Glutamatergic neuron (in vitro differentiated cells): Measurements from ENCODE around the gene MRC1. TPM values are rescaled to one million over a fixed set of nuclear protein-coding genes. Genes with fewer than 3 reads are reported as not detected.

Source experiments
- DNase-seq: peaks from one replicate; pipeline ENCODE4 v3.0.0; 2022
- H3K27ac Mint-ChIP-seq: one replicate; pipeline ENCODE4 v1.8.0; 2020; ENCODE audit warnings: mild to moderate bottlenecking, mixed read lengths, inconsistent platforms; ENCODE audit not compliant: unreplicated experiment
- H3K27me3 Mint-ChIP-seq: one replicate; pipeline ENCODE4 v1.8.0; 2020; ENCODE audit warnings: mild to moderate bottlenecking, moderate library complexity, mixed read lengths, inconsistent platforms; ENCODE audit not compliant: unreplicated experiment
- H3K36me3 Mint-ChIP-seq: one replicate; pipeline ENCODE4 v1.8.0; 2020; ENCODE audit warnings: mild to moderate bottlenecking, mixed read lengths, inconsistent platforms; ENCODE audit not compliant: unreplicated experiment
- H3K4me1 Mint-ChIP-seq: one replicate; pipeline ENCODE4 v1.8.0; 2020; ENCODE audit warnings: mild to moderate bottlenecking, low read depth, mixed read lengths, inconsistent platforms; ENCODE audit not compliant: unreplicated experiment
- H3K4me3 Mint-ChIP-seq: one replicate; pipeline ENCODE4 v1.8.0; 2020; ENCODE audit warnings: mild to moderate bottlenecking, mixed read lengths, inconsistent platforms; ENCODE audit not compliant: unreplicated experiment
- H3K9me3 Mint-ChIP-seq: one replicate; pipeline ENCODE4 v1.8.0; 2020; ENCODE audit warnings: mild to moderate bottlenecking, moderate library complexity, mixed read lengths, inconsistent platforms; ENCODE audit not compliant: unreplicated experiment
- total RNA-seq: library from RNA; stranded (reverse); fragmentation: NEBNext Ultra II Directional; extraction: Animal tissue kit (Norgen Biotek cat#: 25700); gene quantifications from one replicate; pipeline ENCODE4 v1.2.1, GENCODE V29; 2021; ENCODE audit not compliant: unreplicated experiment
- TF ChIP-seq, protein P1 (sequence below): fragments of 200-600 bp; sonication (generic); IDR thresholded peaks from one replicate; pipeline ENCODE4 v1.5.0; 2021; ENCODE audit not compliant: partially characterized antibody, unreplicated experiment

Gene MRC1
- total RNA-seq, 1 donor from 2014 or later: 7.9 TPM

DNA sequence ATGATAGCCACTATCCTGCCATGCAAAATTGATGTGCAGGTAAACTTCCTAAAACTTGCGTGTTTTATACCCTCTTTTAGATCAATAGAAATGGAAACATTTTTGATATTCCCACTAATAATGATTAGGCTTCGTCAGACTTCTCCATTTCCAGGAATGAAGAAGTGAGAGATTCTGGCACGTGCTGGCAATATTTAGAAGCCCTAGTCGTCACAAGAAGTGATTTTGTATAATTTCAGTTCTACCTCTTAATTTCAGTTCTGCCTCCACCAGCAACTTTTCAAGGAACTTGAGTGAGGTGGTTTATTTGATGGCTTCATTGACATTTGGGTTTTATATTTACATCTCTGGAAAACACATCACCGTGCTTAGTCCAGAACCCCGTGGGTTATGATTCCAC, 61.9 kb downstream of the MRC1 start:
- Mint-ChIP-seq H3K27ac (no peak overlapping the region), H3K4me1 (no peaks in the 10 kb centered on the region), H3K9me3 (no peaks in the 10 kb centered on the region), H3K36me3 (no peaks in the 10 kb centered on the region), H3K4me3 (no peak overlapping the region), H3K27me3 (no peaks in the 10 kb centered on the region)
- TF ChIP-seq, protein P1, sequence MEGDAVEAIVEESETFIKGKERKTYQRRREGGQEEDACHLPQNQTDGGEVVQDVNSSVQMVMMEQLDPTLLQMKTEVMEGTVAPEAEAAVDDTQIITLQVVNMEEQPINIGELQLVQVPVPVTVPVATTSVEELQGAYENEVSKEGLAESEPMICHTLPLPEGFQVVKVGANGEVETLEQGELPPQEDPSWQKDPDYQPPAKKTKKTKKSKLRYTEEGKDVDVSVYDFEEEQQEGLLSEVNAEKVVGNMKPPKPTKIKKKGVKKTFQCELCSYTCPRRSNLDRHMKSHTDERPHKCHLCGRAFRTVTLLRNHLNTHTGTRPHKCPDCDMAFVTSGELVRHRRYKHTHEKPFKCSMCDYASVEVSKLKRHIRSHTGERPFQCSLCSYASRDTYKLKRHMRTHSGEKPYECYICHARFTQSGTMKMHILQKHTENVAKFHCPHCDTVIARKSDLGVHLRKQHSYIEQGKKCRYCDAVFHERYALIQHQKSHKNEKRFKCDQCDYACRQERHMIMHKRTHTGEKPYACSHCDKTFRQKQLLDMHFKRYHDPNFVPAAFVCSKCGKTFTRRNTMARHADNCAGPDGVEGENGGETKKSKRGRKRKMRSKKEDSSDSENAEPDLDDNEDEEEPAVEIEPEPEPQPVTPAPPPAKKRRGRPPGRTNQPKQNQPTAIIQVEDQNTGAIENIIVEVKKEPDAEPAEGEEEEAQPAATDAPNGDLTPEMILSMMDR: no peak
- no peak for DNase-seq

DNA sequence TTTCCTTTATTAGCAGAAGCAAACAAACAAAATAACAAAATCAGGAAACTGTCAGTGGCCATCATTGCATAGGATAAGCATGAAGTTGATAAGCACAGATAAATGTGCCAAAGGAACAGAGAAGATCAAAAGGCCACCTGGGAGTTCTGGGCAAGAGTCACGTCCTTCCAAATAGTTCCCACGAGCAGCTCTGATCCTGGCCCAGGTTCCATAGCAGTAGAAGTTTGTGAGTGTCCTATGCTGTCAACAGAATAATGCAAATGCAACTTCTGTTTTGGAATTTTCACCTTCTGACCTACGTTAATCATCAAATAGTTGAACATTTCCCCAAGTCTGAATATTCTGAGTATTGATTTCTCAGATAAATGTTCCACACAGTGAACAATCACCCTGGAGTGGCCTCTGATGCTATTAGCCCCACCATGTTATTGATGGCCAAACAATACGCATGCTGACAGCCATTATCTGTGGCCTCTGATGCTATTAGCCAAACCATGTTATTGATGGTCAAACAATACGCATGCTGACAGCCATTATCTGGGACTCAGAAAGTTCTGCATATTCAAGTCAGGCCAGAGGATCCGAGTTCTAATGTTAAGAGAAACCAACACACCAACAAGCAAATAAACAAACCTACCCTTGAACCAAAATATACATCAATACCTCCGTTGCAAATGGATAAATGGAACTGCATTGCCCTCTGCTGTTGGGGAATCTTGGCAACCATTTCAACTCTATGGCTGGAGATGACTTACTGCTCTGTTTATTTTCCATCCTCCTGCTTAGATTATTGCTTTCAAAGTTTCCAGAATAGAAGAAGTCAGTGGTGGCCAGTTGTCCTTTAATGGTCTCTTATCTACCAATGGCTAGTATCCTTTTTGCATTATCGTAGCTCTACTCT, 63.3 kb downstream of the MRC1 start:
- TF ChIP-seq, protein P1: no peak
- no peak for DNase-seq
- no peak overlapping the region for H3K27ac Mint-ChIP-seq
- no peak overlapping the region for H3K4me3 Mint-ChIP-seq
- H3K27me3 Mint-ChIP-seq: no peaks in the 10 kb centered on the region
- no peaks in the 10 kb centered on the region for H3K36me3 Mint-ChIP-seq
- no peaks in the 10 kb centered on the region for H3K9me3 Mint-ChIP-seq
- no peaks in the 10 kb centered on the region for H3K4me1 Mint-ChIP-seq

- TF ChIP-seq, protein P1: no peak
- Mint-ChIP-seq H3K4me3 (no peak overlapping the region), H3K27ac (no peak overlapping the region), H3K4me1 (no peaks in the 10 kb centered on the region), H3K36me3 (no peaks in the 10 kb centered on the region), H3K27me3 (no peaks in the 10 kb centered on the region), H3K9me3 (no peaks in the 10 kb centered on the region)
- DNase-seq: no peak
These were observed 64.8 kb downstream of the MRC1 start for GRCh38 chr10:17873946-17874345.

DNA sequence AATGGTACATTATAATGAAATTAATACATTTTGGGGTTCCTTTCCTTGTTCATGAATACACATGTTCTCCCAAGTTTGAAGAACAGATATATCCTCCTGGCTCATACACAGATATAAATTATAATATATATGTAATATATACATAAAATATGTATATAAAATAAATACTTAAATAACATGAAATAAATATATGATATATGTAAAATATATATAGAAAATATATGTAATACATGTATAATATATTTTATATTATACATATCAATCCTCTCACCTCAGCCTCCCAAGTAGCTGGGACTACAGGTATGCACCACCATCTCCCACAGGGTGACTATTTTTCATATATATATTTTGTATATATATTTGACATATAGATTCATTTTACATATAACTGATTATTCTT, 68.0 kb downstream of the MRC1 start:
- H3K4me3 Mint-ChIP-seq: no peak overlapping the region
- no peak overlapping the region for H3K27ac Mint-ChIP-seq
- TF ChIP-seq, protein P1: no peak
- H3K4me1 Mint-ChIP-seq: no peaks in the 10 kb centered on the region
- H3K36me3 Mint-ChIP-seq: no peaks in the 10 kb centered on the region
- H3K27me3 Mint-ChIP-seq: no peaks in the 10 kb centered on the region
- no peak for DNase-seq
- H3K9me3 Mint-ChIP-seq: no peaks in the 10 kb centered on the region

GRCh38 chr10:17878896-17879295, 69.7 kb downstream of the MRC1 start:
- no peaks in the 10 kb centered on the region for H3K36me3 Mint-ChIP-seq
- TF ChIP-seq, protein P1: no peak
- H3K4me3 Mint-ChIP-seq: no peak overlapping the region
- no peak overlapping the region for H3K27ac Mint-ChIP-seq
- H3K4me1 Mint-ChIP-seq: no peaks in the 10 kb centered on the region
- no peak for DNase-seq
- H3K9me3 Mint-ChIP-seq: no peaks in the 10 kb centered on the region
- no peaks in the 10 kb centered on the region for H3K27me3 Mint-ChIP-seq
